Activated B cell treated with CpG ODN at 0.5 μM for 24 hours (primary cell): ENCODE measurements around the gene RERE. TPM values are rescaled to one million over a fixed set of nuclear protein-coding genes. Genes with fewer than 3 reads are reported as not detected.

Experiments
- ATAC-seq: fragments of 200-7000 bp; cut with Tn5 transposase; one replicate; pipeline ENCODE4 v1.10.0; 2021; ENCODE audit warnings: low read depth, mild to moderate bottlenecking, moderate library complexity
- CTCF ChIA-PET: fragments of 350-600 bp; sonication (Branson Sonifier 250); formaldehyde crosslinking; loops from one replicate; lab custom pipeline; 2021; ENCODE audit warnings: antibody characterized with exemption; lab: Charles Lee
- POLR2A ChIA-PET: fragments of 350-600 bp; sonication (Branson Sonifier 250); formaldehyde crosslinking; loops from one replicate; lab custom pipeline; 2021; ENCODE audit warnings: antibody characterized with exemption; lab: Charles Lee
- DNase-seq: peaks from one replicate; pipeline ENCODE4 v3.0.0; 2022
- H3K27ac Mint-ChIP-seq: one replicate; pipeline ENCODE4 v1.8.0; 2020; ENCODE audit warnings: mixed read lengths
- H3K27me3 Mint-ChIP-seq: one replicate; pipeline ENCODE4 v1.8.0; 2021; ENCODE audit warnings: mixed read lengths
- H3K36me3 Mint-ChIP-seq: one replicate; pipeline ENCODE4 v1.8.0; 2021; ENCODE audit warnings: low read depth, mixed read lengths
- H3K4me1 Mint-ChIP-seq: one replicate; pipeline ENCODE4 v1.8.0; 2021; ENCODE audit warnings: mixed read lengths
- H3K4me3 Mint-ChIP-seq: one replicate; pipeline ENCODE4 v1.8.0; 2020; ENCODE audit warnings: mild to moderate bottlenecking, mixed read lengths
- H3K9me3 Mint-ChIP-seq: one replicate; pipeline ENCODE4 v1.8.0; 2020; ENCODE audit warnings: mixed read lengths
- CTCF ChIP-seq: fragments of 200-600 bp; IDR thresholded peaks from one replicate; pipeline ENCODE4 v1.8.0; 2022; ENCODE audit warnings: antibody characterized with exemption, mild to moderate bottlenecking
- intact Hi-C: fragments of 100-400 bp; cut with micrococcal nuclease; formaldehyde crosslinking; loops from one replicate; pipeline ENCODE4 v1.15.1; 2024
- total RNA-seq: library from RNA; stranded (reverse); gene quantifications from 2 replicates; pipeline ENCODE4 v1.2.3, GENCODE V29; 2022

Gene RERE
- total RNA-seq, 1 donor from 2014 or later = 98.8 TPM

GRCh38 chr1:8858888-8859706 is 41.7 kb upstream of the RERE start:
- peak; percentile 80 for ATAC-seq
- intact Hi-C loops = loop anchor here (1.0 to 2.0 kb wide), 5 partner anchors 19 to 242 kb away; partner anchors contain the start of gene ENO1

GRCh38 chr1:8858112-8858668 is 40.8 kb upstream of the RERE start:
- no peaks in the 10 kb centered on the region for H3K9me3 Mint-ChIP-seq
- no peaks in the 10 kb centered on the region for H3K27me3 Mint-ChIP-seq
- ATAC-seq = no peak
- ChIA-PET CTCF (interaction anchor here (0.7 to 4.5 kb wide), 12 partner anchors 10 to 447 kb away, joined by 3 to 46 read pairs (median 4); partner anchors contain the start of gene ENO1), POLR2A (interaction anchor here (0.6 to 3.5 kb wide), 5 partner anchors 8 to 58 kb away, joined by 4 to 30 read pairs (median 6); partner anchors contain the start of genes ENO1 and RERE)
- no peak for TF ChIP-seq CTCF
- intact Hi-C loops = loop anchor here (2.0 kb wide), 1 partner anchor 61 kb away; no protein-coding TSS in a partner anchor
- DNase-seq = no peak
- peaks cover 61% of the 10 kb centered on the region for H3K36me3 Mint-ChIP-seq
- no peak overlapping the region for H3K4me3 Mint-ChIP-seq
- peak overlapping the region; percentile 1 for H3K27ac Mint-ChIP-seq
- H3K4me1 Mint-ChIP-seq = peaks cover 21% of the 10 kb centered on the region

More at GRCh38 chr1:8858888-8859706, 41.7 kb upstream of the RERE start:
- ChIA-PET CTCF (interaction anchor here (0.7 to 4.5 kb wide), 17 partner anchors 10 to 844 kb away, joined by 3 to 46 read pairs (median 4); partner anchors contain the start of gene ENO1), POLR2A (interaction anchor here (0.6 to 3.5 kb wide), 7 partner anchors 15 to 362 kb away, joined by 3 to 30 read pairs (median 5); partner anchors contain the start of genes ENO1 and RERE)
- Mint-ChIP-seq H3K4me1 (peaks cover 21% of the 10 kb centered on the region), H3K27ac (peak overlapping the region; percentile 13), H3K4me3 (no peak overlapping the region), H3K9me3 (no peaks in the 10 kb centered on the region), H3K27me3 (no peaks in the 10 kb centered on the region), H3K36me3 (peaks cover 70% of the 10 kb centered on the region)
- TF ChIP-seq CTCF = no peak
- no peak for DNase-seq

GRCh38 chr1:8856689-8857412 is 39.4 kb upstream of the RERE start:
- peaks cover 21% of the 10 kb centered on the region for H3K4me1 Mint-ChIP-seq
- CTCF ChIA-PET = interaction anchor here (0.6 to 4.5 kb wide), 6 partner anchors 8 to 845 kb away, joined by 3 to 46 read pairs (median 3); no protein-coding TSS in a partner anchor
- no peak for TF ChIP-seq CTCF
- no peaks in the 10 kb centered on the region for H3K27me3 Mint-ChIP-seq
- POLR2A ChIA-PET = interaction anchor here (0.9 to 1.0 kb wide), 2 partner anchors 9 to 22 kb away, joined by 4 to 5 read pairs; partner anchors contain the start of gene ENO1
- H3K36me3 Mint-ChIP-seq = peaks cover 47% of the 10 kb centered on the region
- ATAC-seq (no peak), DNase-seq (no peak)
- H3K9me3 Mint-ChIP-seq = no peaks in the 10 kb centered on the region
- intact Hi-C loops = no loop called here
- H3K27ac Mint-ChIP-seq = no peak overlapping the region
- H3K4me3 Mint-ChIP-seq = no peak overlapping the region

GRCh38 chr1:8854240-8854639 is 36.8 kb upstream of the RERE start:
- H3K27ac Mint-ChIP-seq = no peak overlapping the region
- H3K36me3 Mint-ChIP-seq = peaks cover 24% of the 10 kb centered on the region
- H3K9me3 Mint-ChIP-seq = no peaks in the 10 kb centered on the region
- ChIA-PET POLR2A (no interaction called here), CTCF (no interaction called here)
- ATAC-seq (no peak), DNase-seq (no peak)
- no peak overlapping the region for H3K4me3 Mint-ChIP-seq
- peaks cover 12% of the 10 kb centered on the region for H3K4me1 Mint-ChIP-seq
- no peaks in the 10 kb centered on the region for H3K27me3 Mint-ChIP-seq
- no peak for TF ChIP-seq CTCF
- intact Hi-C loops = no loop called here
